HCT116 (cell line): ENCODE results near the gene DNAJC10. TPM values are rescaled to one million over a fixed set of nuclear protein-coding genes. Genes with fewer than 3 reads are reported as not detected.

Experiments
- ATAC-seq: fragments of 200-7000 bp; cut with Tn5 transposase; 2 replicates; pipeline ENCODE4 v1.9.1; 2020; ENCODE audit warnings: mild to moderate bottlenecking, moderate library complexity
- BruUV-seq: library from RNA; stranded (reverse); fragments of 400-500 nt; replicated peaks from 2 replicates; lab custom pipeline; 2021; lab: Mats Ljungman, UMichigan
- CTCF ChIA-PET: fragments of 300-600 bp; sonication (Branson Sonifier 250); formaldehyde crosslinking; loops from one replicate; lab custom pipeline; 2021; ENCODE audit warnings: antibody characterized with exemption; lab: Charles Lee
- POLR2A ChIA-PET: fragments of 300-600, 350-600 bp; sonication (Branson Sonifier 250); formaldehyde crosslinking; loops from one replicate; lab custom pipeline; 2021; ENCODE audit warnings: antibody characterized with exemption; lab: Charles Lee
- RAD21 ChIA-PET, 2 experiments: fragments of 300-600 bp; sonication (Branson Sonifier 250); formaldehyde crosslinking; loops; one replicate each; lab custom pipeline; 2023; ENCODE audit warnings: low total read pairs in 2 of 2; ENCODE audit not compliant: uncharacterized antibody in 2 of 2, unreplicated experiment in 2 of 2, low non-redundant PET in 1 of 2; lab: Charles Lee
- DNase-seq: peaks from one replicate; pipeline ENCODE4 v3.0.0-alpha.2; 2010; ENCODE audit warnings: low read depth, low spot score
- H2AFZ ChIP-seq: fragments of 200-600 bp; shearing (Covaris generic), sonication (generic); 2 replicates; pipeline ENCODE4 v1.6.1; 2017; ENCODE audit warnings: low read depth, mixed run types, mixed read lengths, antibody characterized with exemption, low read length; ENCODE audit not compliant: poor library complexity, severe bottlenecking
- H3K27ac ChIP-seq: 2 replicates; pipeline ENCODE4 v1.5.1; 2012; ENCODE audit warnings: low read depth, low read length
- H3K27me3 ChIP-seq: fragments of 200-600 bp; sonication (generic); 2 replicates; pipeline ENCODE4 v1.6.1; 2016; ENCODE audit warnings: mixed run types, low read length, mixed read lengths; ENCODE audit not compliant: insufficient read depth
- H3K36me3 ChIP-seq, 2 experiments: fragments of 200-500 bp in 1 of 2; fragments of 200-600 bp in 1 of 2; sonication (Bioruptor generic) in 1 of 2; sonication (generic) in 1 of 2; 2 replicates each; pipeline versions ENCODE4 v1.5.1 to v1.6.1; 2014 to 2016; ENCODE audit warnings: low read length in 2 of 2, inconsistent platforms in 1 of 2, mixed read lengths in 1 of 2, mixed run types in 1 of 2; ENCODE audit not compliant: insufficient read depth in 2 of 2, control insufficient read depth in 1 of 2
- H3K4me1 ChIP-seq, 2 experiments: fragments of 200-600 bp in 1 of 2; sonication (generic) in 1 of 2; 2 replicates each; pipeline versions ENCODE4 v1.5.1 to v1.6.1; 2012 to 2017; ENCODE audit warnings: low read length in 2 of 2, inconsistent platforms in 1 of 2, mild to moderate bottlenecking in 1 of 2, mixed read lengths in 1 of 2, mixed run types in 1 of 2, moderate library complexity in 1 of 2; ENCODE audit not compliant: insufficient read depth in 2 of 2, control insufficient read depth in 1 of 2
- H3K4me2 ChIP-seq: fragments of 200-600 bp; sonication (generic); 2 replicates; pipeline ENCODE4 v1.6.1; 2017; ENCODE audit warnings: mixed run types, low read length, mixed read lengths
- H3K4me3 ChIP-seq, 2 experiments: fragments of 200-600 bp in 1 of 2; sonication (generic) in 1 of 2; replicated peaks in 1 of 2; 2 replicates each; pipeline ENCODE4 v1.5.1; 2011 to 2016; ENCODE audit warnings: low read length in 2 of 2, control low read depth in 1 of 2, low read depth in 1 of 2, mild to moderate bottlenecking in 1 of 2, mixed read lengths in 1 of 2, mixed run types in 1 of 2
- H3K79me2 ChIP-seq: fragments of 200-600 bp; sonication (generic); 2 replicates; pipeline ENCODE4 v1.6.1; 2017; ENCODE audit warnings: mild to moderate bottlenecking, mixed run types, low read length, moderate library complexity, mixed read lengths; ENCODE audit not compliant: insufficient read depth
- H3K9ac ChIP-seq: fragments of 200-600 bp; sonication (generic); 2 replicates; pipeline ENCODE4 v1.6.1; 2016; ENCODE audit warnings: low read length, mixed read lengths
- H3K9me2 ChIP-seq: fragments of 200-600 bp; sonication (generic), shearing (Covaris generic); 2 replicates; pipeline ENCODE4 v1.6.1; 2017; ENCODE audit warnings: mixed run types, mild to moderate bottlenecking, moderate library complexity; ENCODE audit not compliant: insufficient read depth
- H3K9me3 ChIP-seq, 2 experiments: fragments of 200-500 bp in 1 of 2; fragments of 200-600 bp in 1 of 2; sonication (Bioruptor generic) in 1 of 2; sonication (generic) in 1 of 2; 2 replicates each; pipeline ENCODE4 v1.6.1; 2014 to 2017; ENCODE audit warnings: low read length in 2 of 2, mixed read lengths in 2 of 2, inconsistent platforms in 1 of 2, low read depth in 1 of 2, mild to moderate bottlenecking in 1 of 2, mixed run types in 1 of 2, moderate library complexity in 1 of 2; ENCODE audit not compliant: control insufficient read depth in 1 of 2, insufficient read depth in 1 of 2
- H4K20me1 ChIP-seq: fragments of 200-600 bp; sonication (generic), shearing (Covaris generic); 2 replicates; pipeline ENCODE4 v1.6.1; 2017; ENCODE audit warnings: mixed run types, mild to moderate bottlenecking, moderate library complexity; ENCODE audit not compliant: insufficient read depth
- CBX3 ChIP-seq: IDR thresholded peaks from 2 replicates; pipeline ENCODE4 v1.6.1; 2012; ENCODE audit warnings: low read depth
- ELF1 ChIP-seq: IDR thresholded peaks from 2 replicates; pipeline ENCODE4 v1.6.1; 2012; ENCODE audit warnings: low read depth, borderline replicate concordance
- EZH2 ChIP-seq: fragments of 200-600 bp; sonication (generic); IDR thresholded peaks from 2 replicates; pipeline ENCODE4 v1.6.1; 2017; ENCODE audit warnings: antibody characterized with exemption, mixed run types
- FOSL1 ChIP-seq: IDR thresholded peaks from 2 replicates; pipeline ENCODE4 v1.6.1; 2012; ENCODE audit warnings: low read depth
- POLR2A ChIP-seq: IDR thresholded peaks from 2 replicates; pipeline ENCODE4 v1.7.0; 2011; ENCODE audit warnings: borderline replicate concordance; ENCODE audit not compliant: insufficient read depth, insufficient read length; ENCODE audit errors: extremely low read depth
- RAD21 ChIP-seq: IDR thresholded peaks from 2 replicates; pipeline ENCODE4 v1.6.1; 2012; ENCODE audit warnings: low read depth, mild to moderate bottlenecking
- SIN3A ChIP-seq: IDR thresholded peaks from 2 replicates; pipeline ENCODE4 v1.6.1; 2012; ENCODE audit warnings: low read depth
- TCF7L2 ChIP-seq: IDR thresholded peaks from 2 replicates; pipeline ENCODE4 v1.7.0; 2011; ENCODE audit warnings: borderline replicate concordance, inconsistent platforms; ENCODE audit not compliant: insufficient read depth, insufficient read length; ENCODE audit errors: extremely low read depth
- YY1 ChIP-seq: IDR thresholded peaks from 2 replicates; pipeline ENCODE4 v1.6.1; 2011; ENCODE audit warnings: low read length, low read depth, moderate library complexity, mild to moderate bottlenecking; ENCODE audit not compliant: insufficient replicate concordance; ENCODE audit errors: extremely low read depth
- ZFX ChIP-seq: fragments of 450-650 bp; IDR thresholded peaks from 2 replicates; pipeline ENCODE4 v1.6.1; 2017
- ZNF274 ChIP-seq: fragments of 200-500 bp; sonication (Bioruptor generic); IDR thresholded peaks from 2 replicates; pipeline ENCODE4 v1.6.1; 2014; ENCODE audit warnings: mild to moderate bottlenecking, low read depth, low read length, inconsistent platforms
- intact Hi-C: fragments of 100-400 bp; cut with micrococcal nuclease; formaldehyde crosslinking; loops from 2 replicates; pipeline ENCODE4 v1.10.0; 2022
- total RNA-seq: library from RNA; stranded (reverse); gene quantifications from one replicate; pipeline ENCODE4 v1.2.1, GENCODE V29; 2021; ENCODE audit not compliant: unreplicated experiment
- TF ChIP-seq, protein P1 (sequence below): IDR thresholded peaks from 2 replicates; pipeline ENCODE4 v1.6.1; 2012
- TF ChIP-seq, protein P2 (sequence below), 3 experiments: fragments of 200-600 bp in 1 of 3; sonication (generic) in 1 of 3; IDR thresholded peaks in 2 of 3; conservative IDR thresholded peaks in 1 of 3; 2 replicates each; pipeline ENCODE4 v1.5.1; 2012 to 2017; ENCODE audit warnings: low read depth in 2 of 3, low read length in 2 of 3, antibody characterized with exemption in 1 of 3, borderline replicate concordance in 1 of 3, control low read depth in 1 of 3, mild to moderate bottlenecking in 1 of 3, mixed read lengths in 1 of 3, mixed run types in 1 of 3, moderate library complexity in 1 of 3; ENCODE audit not compliant: insufficient read depth in 1 of 3

DNAJC10 gene
- total RNA-seq, 1 experiment from 2014 or later: 80.4 TPM

DNA sequence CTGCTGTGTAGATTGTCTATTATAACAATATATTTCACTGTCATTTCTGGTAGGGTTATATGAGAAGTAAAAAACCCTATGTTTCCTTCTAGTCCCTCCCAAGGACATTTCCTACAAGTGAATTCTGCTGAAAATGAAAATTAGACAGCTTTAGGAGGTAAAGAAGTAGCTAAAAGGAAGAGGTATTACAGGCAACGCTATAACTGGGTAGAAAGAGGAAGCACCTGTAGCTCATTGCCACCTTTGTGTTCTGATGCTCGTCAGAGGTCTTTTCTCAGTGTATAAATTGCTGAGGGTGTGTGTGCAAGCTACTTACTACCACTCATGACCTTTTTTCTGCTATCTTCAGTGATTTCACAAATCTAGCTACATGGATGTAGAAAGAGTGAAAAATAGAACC is 1.4 kb downstream of the DNAJC10 start:
- TSS peak; percentile 43 for BruUV-seq
- H3K9ac ChIP-seq: peak overlapping the region; percentile 89
- H3K36me3 ChIP-seq: peaks cover 9 to 24% of the 10 kb centered on the region in 2 experiments; a peak in 3 of 4 replicates
- no peaks in the 10 kb centered on the region for H3K9me2 ChIP-seq
- POLR2A ChIA-PET: interaction anchor here (0.8 kb wide), 1 partner anchor 8 kb away, joined by 3 read pairs; no protein-coding TSS in a partner anchor
- peaks cover 21% of the 10 kb centered on the region for H3K79me2 ChIP-seq
- DNase-seq (no peak), ATAC-seq (no peak)
- RAD21 ChIA-PET: no interaction called here
- TF ChIP-seq YY1: no peak
- no peak for TF ChIP-seq EZH2
- TF ChIP-seq ZFX: no peak
- H4K20me1 ChIP-seq: 0 out of 2 replicates have a peak, but pooled peaks cover 3% of the 10 kb centered on the region
- intact Hi-C loops: no loop called here
- H3K4me2 ChIP-seq: peak overlapping the region; percentile 93
- H3K4me1 ChIP-seq: peaks cover 8 to 18% of the 10 kb centered on the region in 2 experiments; a peak in 2 of 4 replicates
- H3K27ac ChIP-seq: no peak overlapping the region
- CTCF ChIA-PET: no interaction called here
- H3K9me3 ChIP-seq: no peaks in the 10 kb centered on the region
- peak overlapping the region; percentile 90 to 97; a peak in 3 of 4 replicates for H3K4me3 ChIP-seq
- no peak overlapping the region for H2AFZ ChIP-seq
- no peaks in the 10 kb centered on the region for H3K27me3 ChIP-seq

DNA sequence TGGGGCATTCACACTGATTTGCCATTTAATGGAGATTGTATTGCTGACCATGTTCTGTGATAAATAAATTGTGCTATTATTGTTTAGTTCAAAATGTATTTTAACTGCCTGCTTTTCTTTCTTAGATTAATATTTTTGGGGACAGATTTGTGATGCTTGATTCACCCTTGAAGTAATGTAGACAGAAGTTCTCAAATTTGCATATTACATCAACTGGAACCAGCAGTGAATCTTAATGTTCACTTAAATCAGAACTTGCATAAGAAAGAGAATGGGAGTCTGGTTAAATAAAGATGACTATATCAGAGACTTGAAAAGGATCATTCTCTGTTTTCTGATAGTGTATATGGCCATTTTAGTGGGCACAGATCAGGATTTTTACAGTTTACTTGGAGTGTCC is 1.8 kb downstream of the DNAJC10 start:
- H4K20me1 ChIP-seq: 0 out of 2 replicates have a peak, but pooled peaks cover 3% of the 10 kb centered on the region
- no peaks in the 10 kb centered on the region for H3K9me2 ChIP-seq
- POLR2A ChIA-PET: no interaction called here
- H3K27ac ChIP-seq: no peak overlapping the region
- peaks cover 21% of the 10 kb centered on the region for H3K79me2 ChIP-seq
- CTCF ChIA-PET: no interaction called here
- RAD21 ChIA-PET: no interaction called here
- intact Hi-C loops: no loop called here
- no peaks in the 10 kb centered on the region for H3K27me3 ChIP-seq
- peaks cover 9 to 26% of the 10 kb centered on the region in 2 experiments; a peak in 3 of 4 replicates for H3K36me3 ChIP-seq
- peak overlapping the region; percentile 93; the same call in 1 of the 2 replicates for H3K4me2 ChIP-seq
- H3K4me3 ChIP-seq: no peak overlapping the region
- TF ChIP-seq ELF1: no peak
- TF ChIP-seq SIN3A: no peak
- no peak for TF ChIP-seq RAD21
- no peak for TF ChIP-seq ZNF274
- TF ChIP-seq POLR2A: no peak
- TF ChIP-seq CBX3: no peak
- TF ChIP-seq, protein P1, sequence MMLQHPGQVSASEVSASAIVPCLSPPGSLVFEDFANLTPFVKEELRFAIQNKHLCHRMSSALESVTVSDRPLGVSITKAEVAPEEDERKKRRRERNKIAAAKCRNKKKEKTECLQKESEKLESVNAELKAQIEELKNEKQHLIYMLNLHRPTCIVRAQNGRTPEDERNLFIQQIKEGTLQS: no peak
- TF ChIP-seq, protein P2, sequence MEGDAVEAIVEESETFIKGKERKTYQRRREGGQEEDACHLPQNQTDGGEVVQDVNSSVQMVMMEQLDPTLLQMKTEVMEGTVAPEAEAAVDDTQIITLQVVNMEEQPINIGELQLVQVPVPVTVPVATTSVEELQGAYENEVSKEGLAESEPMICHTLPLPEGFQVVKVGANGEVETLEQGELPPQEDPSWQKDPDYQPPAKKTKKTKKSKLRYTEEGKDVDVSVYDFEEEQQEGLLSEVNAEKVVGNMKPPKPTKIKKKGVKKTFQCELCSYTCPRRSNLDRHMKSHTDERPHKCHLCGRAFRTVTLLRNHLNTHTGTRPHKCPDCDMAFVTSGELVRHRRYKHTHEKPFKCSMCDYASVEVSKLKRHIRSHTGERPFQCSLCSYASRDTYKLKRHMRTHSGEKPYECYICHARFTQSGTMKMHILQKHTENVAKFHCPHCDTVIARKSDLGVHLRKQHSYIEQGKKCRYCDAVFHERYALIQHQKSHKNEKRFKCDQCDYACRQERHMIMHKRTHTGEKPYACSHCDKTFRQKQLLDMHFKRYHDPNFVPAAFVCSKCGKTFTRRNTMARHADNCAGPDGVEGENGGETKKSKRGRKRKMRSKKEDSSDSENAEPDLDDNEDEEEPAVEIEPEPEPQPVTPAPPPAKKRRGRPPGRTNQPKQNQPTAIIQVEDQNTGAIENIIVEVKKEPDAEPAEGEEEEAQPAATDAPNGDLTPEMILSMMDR (IDR thresholded peaks at IDR 0.05 in 2 of 3, conservative IDR thresholded peaks at IDR 0.05 in 1 of 3; ENCODE audit: borderline replicate concordance in 1 of 3, insufficient read depth in 1 of 3, low read depth in 2 of 3, low read length in 2 of 3): no peak
- TF ChIP-seq TCF7L2: no peak
- no peak for TF ChIP-seq ZFX
- no peak for TF ChIP-seq FOSL1
- TF ChIP-seq YY1: no peak
- no peak overlapping the region for H2AFZ ChIP-seq
- H3K9ac ChIP-seq: no peak overlapping the region
- BruUV-seq: no TSS peak
- ATAC-seq (no peak), DNase-seq (no peak)
- no peaks in the 10 kb centered on the region for H3K9me3 ChIP-seq
- peaks cover 8 to 18% of the 10 kb centered on the region in 2 experiments; a peak in 2 of 4 replicates for H3K4me1 ChIP-seq
